Sigmoid colon (tissue), 7 donors: ENCODE measurements around the gene N4BP2. TPM values are rescaled to one million over a fixed set of nuclear protein-coding genes. Genes with fewer than 3 reads are reported as not detected.

Experiments used
- DNase-seq: peaks from one replicate; pipeline ENCODE4 v3.0.0-alpha.2; 2019
- H3K27ac ChIP-seq, 4 donors: fragments of 200-600 bp; sonication (generic); one replicate each; pipeline ENCODE4 v1.5.1; 2016 to 2019; ENCODE audit warnings: mild to moderate bottlenecking in 1 of 4
- H3K27me3 ChIP-seq, 3 donors: fragments of 200-600 bp; sonication (generic); one replicate each; pipeline ENCODE4 v1.5.1; 2019; ENCODE audit warnings: mild to moderate bottlenecking in 1 of 3
- H3K36me3 ChIP-seq, 4 donors: fragments of 200-600 bp; sonication (generic); one replicate each; pipeline ENCODE4 v1.5.1; 2016 to 2019
- H3K4me1 ChIP-seq, 4 donors: fragments of 200-600 bp; sonication (generic); one replicate each; pipeline ENCODE4 v1.5.1; 2017 to 2019
- H3K4me3 ChIP-seq, 4 donors: fragments of 200-600 bp; sonication (generic); one replicate each; pipeline ENCODE4 v1.5.1; 2017 to 2019; ENCODE audit warnings: mild to moderate bottlenecking in 2 of 4, moderate library complexity in 1 of 4
- H3K9me3 ChIP-seq, 4 donors: fragments of 200-600 bp in 3 of 4; sonication (generic) in 3 of 4; one replicate each; pipeline versions ENCODE4 v1.5.1 to v1.6.1; 2013 to 2019
- CTCF ChIP-seq, 4 experiments: fragments of 450-650 bp in 3 of 4; fragments of 200-600 bp in 1 of 4; IDR thresholded peaks; one replicate each; pipeline ENCODE4 v1.5.1; 2016 to 2019; ENCODE audit warnings: antibody characterized with exemption in 4 of 4, mild to moderate bottlenecking in 3 of 4, moderate library complexity in 2 of 4
- EP300 ChIP-seq, 4 donors: sonication (generic); formaldehyde crosslinking; IDR thresholded peaks; one replicate each; pipeline ENCODE4 v1.6.1; 2017; ENCODE audit warnings: antibody characterized with exemption in 4 of 4
- POLR2A ChIP-seq, 2 donors: fragments of 450-650 bp; IDR thresholded peaks; one replicate each; pipeline ENCODE4 v1.6.1; 2016; ENCODE audit warnings: antibody characterized with exemption in 2 of 2, mild to moderate bottlenecking in 2 of 2, moderate library complexity in 2 of 2
- POLR2AphosphoS5 ChIP-seq, 4 donors: sonication (generic); formaldehyde crosslinking; IDR thresholded peaks; one replicate each; pipeline ENCODE4 v1.6.1; 2017; ENCODE audit warnings: antibody characterized with exemption in 4 of 4
- WGBS, 2 donors: extraction: QIAGEN DNeasy Blood & Tissue Kit; methylation state at CpG; one replicate each; pipeline ENCODE4 v1.1.7; 2013; 5-methylcytosine and 5-hydroxymethylcytosine counted together
- intact Hi-C: fragments of 100-400 bp; cut with DNase I; formaldehyde crosslinking; loops from one replicate; pipeline ENCODE4 v1.15.1; 2023
- polyA plus RNA-seq, 3 donors: library from polyadenylated mRNA; stranded (reverse); fragments of 200-250 nt; gene quantifications; one replicate each; pipeline ENCODE4 v1.2.3, GENCODE V29; 2013
- total RNA-seq, 4 donors: library from RNA; depleted of rRNA; stranded (reverse); fragments of >200 nt; gene quantifications; one replicate each; pipeline ENCODE4 v1.1.0, GENCODE V29; 2016
- donor health status: healthy with polysubstance abuse.
- donor health status: Bipolar disorder and iron deficiency.
- donor health status: healthy.

N4BP2 gene
- total and polyA plus RNA-seq, 7 donors: 1.4 to 11.9 (median 7.9) TPM

DNA sequence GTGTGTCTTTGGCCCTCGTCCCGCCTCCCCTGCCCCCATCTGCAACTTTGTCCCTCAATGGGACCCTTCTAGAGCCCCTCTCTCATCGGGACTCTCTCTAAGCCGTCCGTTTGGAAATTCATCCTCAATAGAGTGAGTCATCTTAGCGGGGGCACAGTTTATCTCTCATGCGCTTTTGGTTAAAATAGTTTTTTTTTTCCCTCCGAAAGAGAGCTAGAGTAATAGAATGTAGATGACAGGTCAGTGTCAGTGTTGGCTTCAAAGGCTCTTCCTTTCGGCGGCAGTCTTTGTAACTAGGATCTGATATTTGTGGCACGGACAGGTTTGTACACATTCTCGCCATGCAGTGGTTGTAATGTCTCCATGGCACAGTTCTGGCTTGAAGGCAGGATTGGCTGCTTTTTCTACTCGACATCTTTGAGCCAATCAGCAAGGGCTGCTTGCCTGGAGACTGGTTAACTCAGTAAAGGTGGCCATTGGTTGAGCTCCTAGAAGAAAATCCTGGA is 989 bp downstream of the N4BP2 start:
- Histone ChIP-seq H3K4me3 (peak overlapping the region; percentile 76 to 88 (median 86)), H3K27me3 (no peaks in the 10 kb centered on the region), H3K36me3 (no peaks in the 10 kb centered on the region), H3K9me3 (no peaks in the 10 kb centered on the region), H3K27ac (peak overlapping the region; percentile 98 to 100 (median 100)), H3K4me1 (peaks cover 0 to 27% (median 21%) of the 10 kb centered on the region in 4 donors)
- intact Hi-C loops: loop anchor here (1.0 to 10.0 kb wide), 7 partner anchors 79 to 1157 kb away; partner anchors contain the start of genes APBB2, LIAS, RPL9 and SMIM14
- 0 to 1% methylated on average over 13 of the region's 13 CpGs for WGBS, 2 donors
- peak; percentile 92 for DNase-seq
- TF ChIP-seq POLR2AphosphoS5 (IDR thresholded peaks at IDR 0.05) (peak; percentile 45 to 90 (median 76)), EP300 (IDR thresholded peaks at IDR 0.05) (no peak), CTCF (IDR thresholded peaks at IDR 0.05) (no peak), POLR2A (IDR thresholded peaks at IDR 0.05) (no peak)

DNA sequence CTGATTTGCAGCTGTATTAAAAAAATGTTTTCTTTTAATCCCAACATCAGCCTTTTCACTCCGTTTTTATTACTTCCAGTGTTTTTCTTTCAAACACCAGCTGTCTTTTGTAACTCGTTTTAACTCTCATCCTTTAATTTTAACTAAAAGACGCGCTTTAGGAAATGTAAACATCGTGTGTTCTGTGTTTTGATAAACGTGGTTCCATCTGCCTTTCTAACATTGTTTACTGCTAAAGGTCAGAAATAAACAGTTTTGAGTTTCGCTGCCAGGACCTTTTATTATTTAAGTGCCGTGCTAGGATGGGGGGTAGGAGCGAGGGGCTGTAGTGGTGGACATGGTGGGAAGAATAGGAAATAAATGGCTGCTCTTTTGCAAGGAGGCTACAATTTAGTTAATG is 1.5 kb downstream of the N4BP2 start:
- intact Hi-C loops: loop anchor here (5.0 to 10.0 kb wide), 2 partner anchors 421 to 1157 kb away; partner anchors contain the start of genes APBB2 and SMIM14
- DNase-seq: no peak
- TF ChIP-seq EP300 (IDR thresholded peaks at IDR 0.05) (no peak), POLR2A (IDR thresholded peaks at IDR 0.05) (no peak), POLR2AphosphoS5 (IDR thresholded peaks at IDR 0.05) (no peak), CTCF (IDR thresholded peaks at IDR 0.05) (no peak)
- H3K27ac ChIP-seq: peak overlapping the region; percentile 98 to 100 (median 100)
- H3K9me3 ChIP-seq: no peaks in the 10 kb centered on the region
- H3K4me1 ChIP-seq: peaks cover 0 to 27% (median 21%) of the 10 kb centered on the region in 4 donors
- H3K4me3 ChIP-seq: peak overlapping the region; percentile 76 to 88 (median 86)
- no peaks in the 10 kb centered on the region for H3K36me3 ChIP-seq
- no peaks in the 10 kb centered on the region for H3K27me3 ChIP-seq
- WGBS, 2 donors: 1 to 4% methylated on average over 9 of the region's 9 CpGs

GRCh38 chr4:40058854-40059253 is 2.2 kb downstream of the N4BP2 start:
- peak overlapping the region in 1 of 4 donors; percentile 85 for H3K4me3 ChIP-seq
- H3K27ac ChIP-seq: no peak overlapping the region
- peaks cover 0 to 27% (median 21%) of the 10 kb centered on the region in 4 donors for H3K4me1 ChIP-seq
- no peaks in the 10 kb centered on the region for H3K36me3 ChIP-seq
- no peak for DNase-seq
- intact Hi-C loops: loop anchor here (5.0 to 10.0 kb wide), 2 partner anchors 422 to 1156 kb away; partner anchors contain the start of genes APBB2 and SMIM14
- 63 to 70% methylated on average over 14 of the region's 14 CpGs for WGBS, 2 donors
- H3K9me3 ChIP-seq: no peaks in the 10 kb centered on the region
- H3K27me3 ChIP-seq: no peaks in the 10 kb centered on the region
- TF ChIP-seq EP300 (IDR thresholded peaks at IDR 0.05) (no peak), CTCF (IDR thresholded peaks at IDR 0.05) (no peak), POLR2A (IDR thresholded peaks at IDR 0.05) (no peak), POLR2AphosphoS5 (IDR thresholded peaks at IDR 0.05) (no peak)

- 90 to 93% methylated on average over 6 of the region's 6 CpGs for WGBS, 2 donors
- H3K27me3 ChIP-seq: no peaks in the 10 kb centered on the region
- H3K4me3 ChIP-seq: no peak overlapping the region
- intact Hi-C loops: loop anchor here (5.0 to 10.0 kb wide), 2 partner anchors 422 to 1155 kb away; partner anchors contain the start of genes APBB2 and SMIM14
- no peaks in the 10 kb centered on the region for H3K36me3 ChIP-seq
- peaks cover 0 to 23% (median 16%) of the 10 kb centered on the region in 4 donors for H3K4me1 ChIP-seq
- TF ChIP-seq EP300 (IDR thresholded peaks at IDR 0.05): no peak
- TF ChIP-seq POLR2AphosphoS5 (IDR thresholded peaks at IDR 0.05): no peak
- no peak for DNase-seq
- H3K9me3 ChIP-seq: no peaks in the 10 kb centered on the region
- H3K27ac ChIP-seq: no peak overlapping the region
Measured at GRCh38 chr4:40059362-40059761, 2.7 kb downstream of the N4BP2 start.

GRCh38 chr4:40065010-40065409 is 8.4 kb downstream of the N4BP2 start:
- TF ChIP-seq EP300 (IDR thresholded peaks at IDR 0.05) (no peak), CTCF (IDR thresholded peaks at IDR 0.05) (no peak), POLR2A (IDR thresholded peaks at IDR 0.05) (no peak), POLR2AphosphoS5 (IDR thresholded peaks at IDR 0.05) (no peak)
- no peaks in the 10 kb centered on the region for H3K27me3 ChIP-seq
- intact Hi-C loops: no loop called here
- no peak for DNase-seq
- no peak overlapping the region for H3K4me3 ChIP-seq
- H3K4me1 ChIP-seq: no peaks in the 10 kb centered on the region
- WGBS, 2 donors: 90 to 96% methylated on average over 3 of the region's 3 CpGs
- H3K36me3 ChIP-seq: no peaks in the 10 kb centered on the region
- no peaks in the 10 kb centered on the region for H3K9me3 ChIP-seq
- H3K27ac ChIP-seq: no peak overlapping the region
